Activated naive CD8-positive, alpha-beta T cell treated with anti-CD3 and anti-CD28 coated beads for 36 hours (primary cell): ENCODE measurements around the gene GIGYF2. TPM values are rescaled to one million over a fixed set of nuclear protein-coding genes. Genes with fewer than 3 reads are reported as not detected.

Experiments used
- DNase-seq: peaks from one replicate; pipeline ENCODE4 v3.0.0; 2021
- H3K27ac Mint-ChIP-seq: one replicate; pipeline ENCODE4 v1.8.0; 2022; ENCODE audit warnings: mild to moderate bottlenecking, moderate library complexity, mixed read lengths
- H3K27me3 Mint-ChIP-seq: one replicate; pipeline ENCODE4 v1.8.0; 2022; ENCODE audit warnings: mild to moderate bottlenecking, mixed read lengths
- H3K36me3 Mint-ChIP-seq: one replicate; pipeline ENCODE4 v1.8.0; 2021; ENCODE audit warnings: mild to moderate bottlenecking, mixed read lengths
- H3K4me1 Mint-ChIP-seq: one replicate; pipeline ENCODE4 v1.8.0; 2021; ENCODE audit warnings: mixed read lengths
- H3K4me3 Mint-ChIP-seq: one replicate; pipeline ENCODE4 v1.8.0; 2022; ENCODE audit warnings: mild to moderate bottlenecking, moderate library complexity, mixed read lengths
- H3K9me3 Mint-ChIP-seq: one replicate; pipeline ENCODE4 v1.8.0; 2022; ENCODE audit warnings: mixed read lengths
- total RNA-seq, 2 experiments: library from RNA; stranded (reverse); gene quantifications; one replicate each; pipeline ENCODE4 v1.2.3, GENCODE V29; 2021

GIGYF2 gene
- total RNA-seq, 2 experiments from 2014 or later = 45.2 to 45.7 TPM

- Mint-ChIP-seq H3K36me3 (no peaks in the 10 kb centered on the region), H3K27me3 (peaks cover 9% of the 10 kb centered on the region), H3K4me1 (no peaks in the 10 kb centered on the region), H3K27ac (no peak overlapping the region), H3K4me3 (no peak overlapping the region), H3K9me3 (no peaks in the 10 kb centered on the region)
- no peak for DNase-seq
These were observed 191.9 kb downstream of the GIGYF2 start for GRCh38 chr2:232888839-232889529.

- DNase-seq = no peak
- Mint-ChIP-seq H3K36me3 (no peaks in the 10 kb centered on the region), H3K27me3 (peaks cover 9% of the 10 kb centered on the region), H3K4me1 (no peaks in the 10 kb centered on the region), H3K27ac (no peak overlapping the region), H3K9me3 (no peaks in the 10 kb centered on the region), H3K4me3 (no peak overlapping the region)
These were observed 192.8 kb downstream of the GIGYF2 start for GRCh38 chr2:232889876-232890401.

GRCh38 chr2:232890536-232890895 lies 193.4 kb downstream of the GIGYF2 start:
- Mint-ChIP-seq H3K27ac (no peak overlapping the region), H3K9me3 (no peaks in the 10 kb centered on the region), H3K27me3 (peaks cover 9% of the 10 kb centered on the region), H3K4me1 (no peaks in the 10 kb centered on the region), H3K36me3 (no peaks in the 10 kb centered on the region), H3K4me3 (no peak overlapping the region)
- no peak for DNase-seq

GRCh38 chr2:232890896-232891601 lies 193.9 kb downstream of the GIGYF2 start:
- no peaks in the 10 kb centered on the region for H3K36me3 Mint-ChIP-seq
- peaks cover 9% of the 10 kb centered on the region for H3K27me3 Mint-ChIP-seq
- H3K4me1 Mint-ChIP-seq = no peaks in the 10 kb centered on the region
- H3K4me3 Mint-ChIP-seq = no peak overlapping the region
- H3K9me3 Mint-ChIP-seq = no peaks in the 10 kb centered on the region
- no peak overlapping the region for H3K27ac Mint-ChIP-seq
- DNase-seq = no peak

GRCh38 chr2:232891621-232892071 lies 194.5 kb downstream of the GIGYF2 start:
- Mint-ChIP-seq H3K27ac (no peak overlapping the region), H3K36me3 (no peaks in the 10 kb centered on the region), H3K9me3 (no peaks in the 10 kb centered on the region), H3K4me1 (no peaks in the 10 kb centered on the region), H3K4me3 (no peak overlapping the region), H3K27me3 (peaks cover 9% of the 10 kb centered on the region)
- no peak for DNase-seq

- H3K4me1 Mint-ChIP-seq = no peaks in the 10 kb centered on the region
- H3K4me3 Mint-ChIP-seq = no peak overlapping the region
- no peak for DNase-seq
- no peak overlapping the region for H3K27ac Mint-ChIP-seq
- H3K36me3 Mint-ChIP-seq = no peaks in the 10 kb centered on the region
- peaks cover 9% of the 10 kb centered on the region for H3K27me3 Mint-ChIP-seq
- no peaks in the 10 kb centered on the region for H3K9me3 Mint-ChIP-seq
These were observed 195.1 kb downstream of the GIGYF2 start for GRCh38 chr2:232892221-232892620.

- Mint-ChIP-seq H3K27ac (no peak overlapping the region), H3K4me1 (no peaks in the 10 kb centered on the region), H3K36me3 (no peaks in the 10 kb centered on the region), H3K27me3 (peaks cover 9% of the 10 kb centered on the region), H3K4me3 (no peak overlapping the region), H3K9me3 (no peaks in the 10 kb centered on the region)
- DNase-seq = no peak
These were observed 195.7 kb downstream of the GIGYF2 start for GRCh38 chr2:232892843-232893242.

- Mint-ChIP-seq H3K9me3 (no peaks in the 10 kb centered on the region), H3K4me3 (no peak overlapping the region), H3K27ac (no peak overlapping the region), H3K4me1 (no peaks in the 10 kb centered on the region), H3K36me3 (no peaks in the 10 kb centered on the region), H3K27me3 (peaks cover 9% of the 10 kb centered on the region)
- DNase-seq = no peak
These were observed 196.7 kb downstream of the GIGYF2 start for GRCh38 chr2:232893834-232894233.

- H3K27me3 Mint-ChIP-seq = peaks cover 9% of the 10 kb centered on the region
- DNase-seq = no peak
- H3K4me3 Mint-ChIP-seq = no peak overlapping the region
- no peaks in the 10 kb centered on the region for H3K9me3 Mint-ChIP-seq
- H3K36me3 Mint-ChIP-seq = no peaks in the 10 kb centered on the region
- H3K27ac Mint-ChIP-seq = no peak overlapping the region
- no peaks in the 10 kb centered on the region for H3K4me1 Mint-ChIP-seq
These were observed 197.1 kb downstream of the GIGYF2 start for GRCh38 chr2:232894251-232894650.

- Mint-ChIP-seq H3K27ac (no peak overlapping the region), H3K36me3 (no peaks in the 10 kb centered on the region), H3K9me3 (no peaks in the 10 kb centered on the region), H3K4me1 (no peaks in the 10 kb centered on the region), H3K4me3 (no peak overlapping the region), H3K27me3 (peaks cover 9% of the 10 kb centered on the region)
- DNase-seq = no peak
These were observed 197.6 kb downstream of the GIGYF2 start for GRCh38 chr2:232894746-232895145.

GRCh38 chr2:232896111-232896510 lies 199.0 kb downstream of the GIGYF2 start:
- H3K4me3 Mint-ChIP-seq = no peak overlapping the region
- no peak overlapping the region for H3K27ac Mint-ChIP-seq
- H3K27me3 Mint-ChIP-seq = no peaks in the 10 kb centered on the region
- H3K36me3 Mint-ChIP-seq = no peaks in the 10 kb centered on the region
- DNase-seq = no peak
- H3K4me1 Mint-ChIP-seq = no peaks in the 10 kb centered on the region
- no peaks in the 10 kb centered on the region for H3K9me3 Mint-ChIP-seq

- DNase-seq = no peak
- Mint-ChIP-seq H3K9me3 (no peaks in the 10 kb centered on the region), H3K27me3 (no peaks in the 10 kb centered on the region), H3K36me3 (no peaks in the 10 kb centered on the region), H3K4me1 (no peaks in the 10 kb centered on the region), H3K27ac (no peak overlapping the region), H3K4me3 (no peak overlapping the region)
These were observed 199.8 kb downstream of the GIGYF2 start for GRCh38 chr2:232896720-232897597.

GRCh38 chr2:232897598-232898408 lies 200.7 kb downstream of the GIGYF2 start:
- Mint-ChIP-seq H3K27me3 (no peaks in the 10 kb centered on the region), H3K9me3 (no peaks in the 10 kb centered on the region), H3K4me3 (no peak overlapping the region), H3K36me3 (no peaks in the 10 kb centered on the region), H3K4me1 (no peaks in the 10 kb centered on the region), H3K27ac (no peak overlapping the region)
- DNase-seq = no peak
